SK-N-SH (cell line): ENCODE data around the gene MLLT3. TPM values are rescaled to one million over a fixed set of nuclear protein-coding genes. Genes with fewer than 3 reads are reported as not detected.

Source experiments
- CTCF ChIA-PET: fragments of 300-600, 350-600 bp; formaldehyde crosslinking; extraction: SDS; loops from one replicate; lab custom pipeline; 2021; lab: Yijun Ruan, JAX
- POLR2A ChIA-PET: fragments of 350-600 bp; sonication (Branson Sonifier 250); formaldehyde crosslinking; extraction: SDS; loops from one replicate; lab custom pipeline; 2020; ENCODE audit warnings: antibody characterized with exemption, inconsistent platforms; lab: Yijun Ruan, JAX
- DNase-seq: peaks from one replicate; pipeline ENCODE4 v3.0.0; 2012
- H2AFZ ChIP-seq: fragments of 200-600 bp; sonication (generic); 2 replicates; pipeline ENCODE4 v1.8.1; 2016; ENCODE audit warnings: antibody characterized with exemption, mild to moderate bottlenecking, low read depth
- H3F3A ChIP-seq: fragments of 200-600 bp; sonication (generic); replicated peaks from 2 replicates; pipeline ENCODE3; 2016; ENCODE audit warnings: antibody characterized with exemption, mild to moderate bottlenecking; ENCODE audit not compliant: insufficient read depth
- H3K27ac ChIP-seq, 2 experiments: fragments of 200-500 bp in 1 of 2; fragments of 200-600 bp in 1 of 2; sonication (Bioruptor generic) in 1 of 2; sonication (generic), shearing (Covaris generic) in 1 of 2; 2 replicates each; pipeline versions ENCODE4 v1.5.1 to v1.6.1; 2014 to 2016; ENCODE audit warnings: low read depth in 2 of 2, inconsistent platforms in 1 of 2, low read length in 1 of 2, mild to moderate bottlenecking in 1 of 2, mixed read lengths in 1 of 2
- H3K27me3 ChIP-seq: fragments of 200-600 bp; sonication (generic), shearing (Covaris generic); 2 replicates; pipeline ENCODE4 v1.6.1; 2016; ENCODE audit warnings: mixed run types; ENCODE audit not compliant: insufficient read depth
- H3K36me3 ChIP-seq, 2 experiments: fragments of 200-500 bp in 1 of 2; fragments of 200-600 bp in 1 of 2; sonication (Bioruptor generic) in 1 of 2; sonication (generic) in 1 of 2; replicated peaks in 1 of 2; 2 replicates each; pipeline versions ENCODE3 to v1.5.1; 2014 to 2016; ENCODE audit warnings: low read length in 1 of 2, mild to moderate bottlenecking in 1 of 2; ENCODE audit not compliant: insufficient read depth in 2 of 2, control insufficient read depth in 1 of 2
- H3K4me1 ChIP-seq, 2 experiments: fragments of 200-500 bp in 1 of 2; fragments of 200-600 bp in 1 of 2; sonication (Bioruptor generic) in 1 of 2; sonication (generic), shearing (Covaris generic) in 1 of 2; 2 replicates each; pipeline versions ENCODE4 v1.5.1 to v1.6.1; 2014 to 2016; ENCODE audit warnings: low read depth in 1 of 2, low read length in 1 of 2, mixed run types in 1 of 2; ENCODE audit not compliant: insufficient read depth in 2 of 2, control insufficient read depth in 1 of 2
- H3K4me2 ChIP-seq: fragments of 200-600 bp; sonication (generic), shearing (Covaris generic); 2 replicates; pipeline ENCODE4 v1.6.1; 2017; ENCODE audit warnings: mixed run types
- H3K4me3 ChIP-seq, 2 experiments: fragments of 200-500 bp in 1 of 2; fragments of 200-600 bp in 1 of 2; sonication (Bioruptor generic) in 1 of 2; sonication (generic), shearing (Covaris generic) in 1 of 2; 2 replicates each; pipeline versions ENCODE4 v1.5.1 to v1.8.1; 2014 to 2016; ENCODE audit warnings: low read depth in 2 of 2, inconsistent platforms in 1 of 2, low read length in 1 of 2, mild to moderate bottlenecking in 1 of 2, mixed read lengths in 1 of 2, moderate library complexity in 1 of 2
- H3K79me2 ChIP-seq: fragments of 200-600 bp; sonication (generic); 2 replicates; pipeline ENCODE4 v1.8.1; 2017; ENCODE audit warnings: mild to moderate bottlenecking; ENCODE audit not compliant: insufficient read depth
- H3K9ac ChIP-seq: fragments of 200-600 bp; sonication (generic); 2 replicates; pipeline ENCODE4 v1.6.1; 2017; ENCODE audit warnings: mixed run types
- H3K9me2 ChIP-seq: fragments of 200-600 bp; sonication (generic); 2 replicates; pipeline ENCODE4 v1.6.1; 2017; ENCODE audit warnings: mixed run types
- H3K9me3 ChIP-seq: fragments of 200-600 bp; sonication (generic); 2 replicates; pipeline ENCODE4 v1.6.1; 2017; ENCODE audit warnings: mixed run types, mild to moderate bottlenecking, moderate library complexity
- H4K20me1 ChIP-seq: fragments of 200-600 bp; sonication (generic); 2 replicates; pipeline ENCODE4 v1.6.1; 2017; ENCODE audit warnings: mild to moderate bottlenecking, mixed run types; ENCODE audit not compliant: insufficient read depth
- EP300 ChIP-seq, 2 experiments: IDR thresholded peaks; 2 replicates each; pipeline versions ENCODE4 v1.4.0 to v1.6.1; 2012; ENCODE audit warnings: borderline replicate concordance in 1 of 2, low read depth in 1 of 2, low read length in 1 of 2
- FOSL2 ChIP-seq: IDR thresholded peaks from 2 replicates; pipeline ENCODE4 v1.4.0; 2012; ENCODE audit warnings: low read depth, mild to moderate bottlenecking, moderate library complexity, borderline replicate concordance
- FOXM1 ChIP-seq: IDR thresholded peaks from 2 replicates; pipeline ENCODE4 v1.4.0; 2012; ENCODE audit warnings: low read depth, mild to moderate bottlenecking
- GABPA ChIP-seq: IDR thresholded peaks from 2 replicates; pipeline ENCODE4 v1.4.0; 2012; ENCODE audit warnings: low read depth, mild to moderate bottlenecking
- IRF3 ChIP-seq: fragments of 150-350 bp; IDR thresholded peaks from 2 replicates; pipeline ENCODE4 v1.6.1; 2016; ENCODE audit warnings: mild to moderate bottlenecking, low read depth, low read length
- MEF2A ChIP-seq: IDR thresholded peaks from 2 replicates; pipeline ENCODE4 v1.4.0; 2012; ENCODE audit warnings: low read depth, borderline replicate concordance
- PBX3 ChIP-seq: IDR thresholded peaks from 2 replicates; pipeline ENCODE4; 2012
- RAD21 ChIP-seq: IDR thresholded peaks from 2 replicates; pipeline ENCODE4 v1.6.1; 2012; ENCODE audit warnings: mild to moderate bottlenecking, low read length
- RFX5 ChIP-seq: IDR thresholded peaks from 2 replicates; pipeline ENCODE4 v1.6.1; 2012; ENCODE audit warnings: mild to moderate bottlenecking, improper control_type of control experiment, low read length
- RXRA ChIP-seq: IDR thresholded peaks from 2 replicates; pipeline ENCODE4 v1.4.0; 2012; ENCODE audit warnings: low read depth, mild to moderate bottlenecking, borderline replicate concordance
- SIN3A ChIP-seq: IDR thresholded peaks from 2 replicates; pipeline ENCODE4 v1.6.1; 2012; ENCODE audit warnings: low read depth, mild to moderate bottlenecking, low read length, moderate library complexity, borderline replicate concordance
- SMC3 ChIP-seq: IDR thresholded peaks from 2 replicates; pipeline ENCODE4 v1.6.1; 2012; ENCODE audit warnings: low read depth, low read length, improper control_type of control experiment
- TEAD4 ChIP-seq: IDR thresholded peaks from 2 replicates; pipeline ENCODE4 v1.4.0; 2012; ENCODE audit warnings: mild to moderate bottlenecking, borderline replicate concordance; ENCODE audit not compliant: insufficient read depth
- USF2 ChIP-seq: fragments of 150-350 bp; IDR thresholded peaks from 2 replicates; pipeline ENCODE4 v1.6.1; 2017; ENCODE audit warnings: antibody characterized with exemption, low read length, low read depth, borderline replicate concordance
- WGBS: methylation state at CpG from one replicate; pipeline ENCODE4 v1.1.6; 2017; ENCODE audit warnings: low lambda C conversion rate; 5-methylcytosine and 5-hydroxymethylcytosine counted together
- polyA plus RNA-seq, 3 experiments: library from polyadenylated mRNA; depleted of rRNA; stranded (reverse); fragments of >200 nt; gene quantifications; 2 replicates each; pipeline ENCODE4 v1.2.3, GENCODE V29; 2012
- TF ChIP-seq, protein P1 (sequence below): fragments of 200-600 bp; sonication (generic); IDR thresholded peaks from 2 replicates; pipeline ENCODE4 v1.6.1; 2017; ENCODE audit warnings: antibody characterized with exemption, mild to moderate bottlenecking, moderate library complexity
- TF ChIP-seq, protein P2 (sequence below): IDR thresholded peaks from 2 replicates; pipeline ENCODE4 v1.4.0; 2012; ENCODE audit warnings: low read depth

Gene MLLT3
- polyA plus RNA-seq, 1 of the 3 experiments (the other 2 are of a cell fraction): 3.9 TPM

GRCh38 chr9:20537294-20537693 is 85.0 kb downstream of the MLLT3 start:
- Histone ChIP-seq H3K9me2 (no peaks in the 10 kb centered on the region), H3K4me1 (no peaks in the 10 kb centered on the region; a peak in 1 of 4 replicates), H3K27ac (no peak overlapping the region), H3K4me2 (no peak overlapping the region), H4K20me1 (no peaks in the 10 kb centered on the region), H3K4me3 (no peak overlapping the region), H3F3A (no peaks in the 10 kb centered on the region), H3K9ac (no peak overlapping the region), H3K79me2 (no peaks in the 10 kb centered on the region), H3K27me3 (no peaks in the 10 kb centered on the region), H3K9me3 (no peaks in the 10 kb centered on the region), H3K36me3 (no peaks in the 10 kb centered on the region), H2AFZ (no peak overlapping the region)
- no peak for DNase-seq
- ChIA-PET CTCF (interaction anchor here (1.4 kb wide), 1 partner anchor 12 kb away, joined by 3 read pairs; no protein-coding TSS in a partner anchor), POLR2A (no interaction called here)
- TF ChIP-seq PBX3 (no peak), FOSL2 (no peak), RXRA (no peak), SIN3A (no peak), RAD21 (no peak), RFX5 (no peak), MEF2A (no peak), GABPA (no peak), TEAD4 (no peak), EP300 (IDR thresholded peaks at IDR 0.05; ENCODE audit: borderline replicate concordance in 1 of 2, low read depth in 1 of 2, low read length in 1 of 2) (no peak), FOXM1 (no peak), IRF3 (no peak), USF2 (no peak), SMC3 (no peak)
- TF ChIP-seq, protein P1, sequence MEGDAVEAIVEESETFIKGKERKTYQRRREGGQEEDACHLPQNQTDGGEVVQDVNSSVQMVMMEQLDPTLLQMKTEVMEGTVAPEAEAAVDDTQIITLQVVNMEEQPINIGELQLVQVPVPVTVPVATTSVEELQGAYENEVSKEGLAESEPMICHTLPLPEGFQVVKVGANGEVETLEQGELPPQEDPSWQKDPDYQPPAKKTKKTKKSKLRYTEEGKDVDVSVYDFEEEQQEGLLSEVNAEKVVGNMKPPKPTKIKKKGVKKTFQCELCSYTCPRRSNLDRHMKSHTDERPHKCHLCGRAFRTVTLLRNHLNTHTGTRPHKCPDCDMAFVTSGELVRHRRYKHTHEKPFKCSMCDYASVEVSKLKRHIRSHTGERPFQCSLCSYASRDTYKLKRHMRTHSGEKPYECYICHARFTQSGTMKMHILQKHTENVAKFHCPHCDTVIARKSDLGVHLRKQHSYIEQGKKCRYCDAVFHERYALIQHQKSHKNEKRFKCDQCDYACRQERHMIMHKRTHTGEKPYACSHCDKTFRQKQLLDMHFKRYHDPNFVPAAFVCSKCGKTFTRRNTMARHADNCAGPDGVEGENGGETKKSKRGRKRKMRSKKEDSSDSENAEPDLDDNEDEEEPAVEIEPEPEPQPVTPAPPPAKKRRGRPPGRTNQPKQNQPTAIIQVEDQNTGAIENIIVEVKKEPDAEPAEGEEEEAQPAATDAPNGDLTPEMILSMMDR: no peak
- TF ChIP-seq, protein P2, sequence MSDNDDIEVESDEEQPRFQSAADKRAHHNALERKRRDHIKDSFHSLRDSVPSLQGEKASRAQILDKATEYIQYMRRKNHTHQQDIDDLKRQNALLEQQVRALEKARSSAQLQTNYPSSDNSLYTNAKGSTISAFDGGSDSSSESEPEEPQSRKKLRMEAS: no peak
- WGBS: 71% methylated on average over 2 of the region's 2 CpGs
